Tibial nerve (tissue), 4 donors: ENCODE results near the gene ATXN10.

ENCODE experiments used
- EP300 ChIP-seq, 2 donors: sonication (generic); formaldehyde crosslinking; IDR thresholded peaks; one replicate each; pipeline ENCODE4 v1.6.1; 2017; ENCODE audit warnings: antibody characterized with exemption in 2 of 2, mild to moderate bottlenecking in 1 of 2
- POLR2A ChIP-seq, 2 donors: fragments of 450-650 bp; IDR thresholded peaks; one replicate each; pipeline ENCODE4 v1.6.1; 2017; ENCODE audit warnings: antibody characterized with exemption in 2 of 2, mild to moderate bottlenecking in 2 of 2, moderate library complexity in 2 of 2
- TF ChIP-seq, protein P1 (sequence below), 5 experiments: fragments of 200-600 bp in 3 of 5; fragments of 450-650 bp in 2 of 5; sonication (generic) in 3 of 5; IDR thresholded peaks; one replicate each; pipeline ENCODE4 v1.5.1; 2016 to 2019; ENCODE audit warnings: antibody characterized with exemption in 5 of 5, mild to moderate bottlenecking in 3 of 5, moderate library complexity in 2 of 5

DNA sequence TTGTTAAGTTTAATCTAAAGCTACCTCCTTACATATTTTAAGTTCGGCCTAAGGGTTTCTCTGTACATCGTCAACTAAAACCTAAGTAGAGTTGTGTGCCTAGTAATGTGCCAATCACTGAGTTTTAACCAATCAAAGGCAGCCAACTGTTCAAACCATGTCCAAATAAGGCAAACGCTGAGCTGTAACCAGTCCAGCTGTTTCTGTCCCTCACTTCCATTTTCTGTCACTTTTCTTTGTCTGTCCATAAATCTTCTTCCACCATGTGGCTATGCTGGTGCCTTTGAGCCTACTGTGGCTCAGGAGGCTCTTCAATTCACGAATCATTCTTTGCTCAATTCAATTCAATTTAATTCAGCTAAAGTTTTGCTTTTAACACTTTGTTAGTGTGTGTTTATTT is 13.9 kb upstream of the ATXN10 start:
- TF ChIP-seq POLR2A (IDR thresholded peaks at IDR 0.05) (no peak), EP300 (IDR thresholded peaks at IDR 0.05) (no peak)
- TF ChIP-seq, protein P1, sequence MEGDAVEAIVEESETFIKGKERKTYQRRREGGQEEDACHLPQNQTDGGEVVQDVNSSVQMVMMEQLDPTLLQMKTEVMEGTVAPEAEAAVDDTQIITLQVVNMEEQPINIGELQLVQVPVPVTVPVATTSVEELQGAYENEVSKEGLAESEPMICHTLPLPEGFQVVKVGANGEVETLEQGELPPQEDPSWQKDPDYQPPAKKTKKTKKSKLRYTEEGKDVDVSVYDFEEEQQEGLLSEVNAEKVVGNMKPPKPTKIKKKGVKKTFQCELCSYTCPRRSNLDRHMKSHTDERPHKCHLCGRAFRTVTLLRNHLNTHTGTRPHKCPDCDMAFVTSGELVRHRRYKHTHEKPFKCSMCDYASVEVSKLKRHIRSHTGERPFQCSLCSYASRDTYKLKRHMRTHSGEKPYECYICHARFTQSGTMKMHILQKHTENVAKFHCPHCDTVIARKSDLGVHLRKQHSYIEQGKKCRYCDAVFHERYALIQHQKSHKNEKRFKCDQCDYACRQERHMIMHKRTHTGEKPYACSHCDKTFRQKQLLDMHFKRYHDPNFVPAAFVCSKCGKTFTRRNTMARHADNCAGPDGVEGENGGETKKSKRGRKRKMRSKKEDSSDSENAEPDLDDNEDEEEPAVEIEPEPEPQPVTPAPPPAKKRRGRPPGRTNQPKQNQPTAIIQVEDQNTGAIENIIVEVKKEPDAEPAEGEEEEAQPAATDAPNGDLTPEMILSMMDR (IDR thresholded peaks at IDR 0.05), result no peak
